ENCODE results near the gene MAD1L1.
A peak's percentile ranks its signal among the peaks of the same experiment; 100 is the strongest.

Gene MAD1L1

DNA sequence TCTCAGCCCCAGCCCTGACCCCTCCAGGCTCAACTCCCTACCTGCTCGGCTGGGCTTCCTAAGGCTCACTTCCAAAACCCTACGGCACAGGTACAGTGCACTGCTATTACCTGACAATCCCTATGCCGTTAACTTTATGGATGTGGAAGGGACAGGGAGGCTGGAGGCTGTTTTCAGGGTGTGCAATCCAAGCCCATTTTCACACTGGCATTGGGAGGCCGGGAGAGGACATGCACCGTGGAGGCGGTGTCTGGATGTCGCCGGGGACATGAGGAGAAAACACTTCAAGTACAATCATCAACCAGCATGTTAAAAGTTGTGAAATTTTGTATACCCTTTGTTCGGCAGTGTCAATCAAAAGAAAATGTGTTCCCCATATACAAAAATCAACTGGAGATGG is 80.1 kb downstream of the MAD1L1 start:
- DNase-seq = no peak

DNA sequence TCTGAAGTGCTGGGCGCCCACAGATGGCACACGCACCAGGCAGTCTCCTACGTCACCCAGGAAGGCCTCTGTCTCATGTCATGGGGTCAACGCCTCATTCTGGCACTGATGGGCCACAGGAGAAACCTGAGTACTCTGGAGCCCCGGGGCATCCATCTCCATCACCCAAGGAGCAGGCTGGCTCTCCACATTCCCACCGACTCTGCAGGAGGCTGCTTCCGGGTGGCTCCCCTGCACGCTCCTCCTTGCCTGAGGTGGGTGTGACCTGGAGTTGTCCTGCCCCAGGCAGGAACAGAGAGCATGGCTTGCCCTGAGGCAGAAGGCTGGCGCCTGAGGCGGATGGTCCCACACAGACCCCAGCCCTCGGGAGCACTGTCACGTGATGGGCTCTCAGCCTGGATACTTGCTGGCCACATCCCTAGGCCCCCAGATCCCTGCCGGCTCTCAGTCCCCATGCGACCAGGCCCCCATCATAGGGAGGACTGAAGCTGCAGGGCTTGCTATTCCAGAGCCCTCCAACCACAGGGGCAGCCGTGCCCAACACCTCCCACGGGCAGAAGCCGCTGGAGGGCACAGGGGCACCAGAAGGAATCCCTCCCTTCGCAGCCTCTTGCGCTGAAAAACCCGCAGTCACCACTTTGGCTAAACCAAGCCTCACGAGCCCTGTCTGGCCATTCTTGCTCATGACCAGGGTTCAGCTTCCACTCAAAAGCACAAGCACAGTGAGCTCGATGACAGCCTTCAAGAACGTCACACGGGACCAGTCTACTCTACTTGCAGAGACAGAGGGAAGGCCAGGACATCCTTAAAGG is 80.7 kb downstream of the MAD1L1 start:
- DNase-seq = no peak

DNA sequence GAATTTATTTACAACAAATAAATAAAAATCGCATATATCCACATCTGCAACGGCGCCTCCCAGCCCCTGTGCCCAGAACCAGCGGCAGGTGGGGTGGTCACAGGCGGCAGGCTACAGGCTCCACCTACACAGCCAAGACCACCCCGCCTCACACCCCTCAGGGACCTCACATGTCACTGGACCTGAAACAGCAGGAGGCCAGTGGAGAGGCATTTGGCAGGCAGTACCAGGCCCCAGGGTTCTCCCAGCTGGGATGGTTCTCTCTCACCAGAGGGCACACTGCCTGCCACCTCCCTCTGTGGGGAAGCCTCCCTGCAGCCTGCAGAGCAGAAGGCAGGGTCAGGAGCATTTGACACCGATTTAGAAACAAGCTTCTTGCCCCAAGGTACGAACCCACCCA is 81.5 kb downstream of the MAD1L1 start:
- DNase-seq = no peak

DNA sequence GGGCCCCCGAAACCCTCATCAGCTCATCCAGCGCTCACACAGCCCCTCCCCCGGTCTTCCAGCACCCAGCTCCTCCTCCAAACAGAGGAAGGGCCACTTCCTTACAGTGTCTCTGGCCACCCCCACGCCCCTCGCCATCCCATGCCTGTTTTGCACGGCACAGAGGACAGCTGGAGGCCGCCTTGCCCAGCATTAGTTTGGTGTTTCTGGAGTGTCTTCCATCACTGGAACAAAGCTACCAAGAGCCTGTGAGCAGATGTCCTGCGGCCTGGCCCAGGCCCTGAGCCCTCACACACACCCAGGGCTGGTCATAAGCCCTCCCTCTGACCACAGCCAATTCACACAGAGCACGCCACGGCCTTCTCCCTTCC is 82.3 kb downstream of the MAD1L1 start:
- DNase-seq = no peak

DNA sequence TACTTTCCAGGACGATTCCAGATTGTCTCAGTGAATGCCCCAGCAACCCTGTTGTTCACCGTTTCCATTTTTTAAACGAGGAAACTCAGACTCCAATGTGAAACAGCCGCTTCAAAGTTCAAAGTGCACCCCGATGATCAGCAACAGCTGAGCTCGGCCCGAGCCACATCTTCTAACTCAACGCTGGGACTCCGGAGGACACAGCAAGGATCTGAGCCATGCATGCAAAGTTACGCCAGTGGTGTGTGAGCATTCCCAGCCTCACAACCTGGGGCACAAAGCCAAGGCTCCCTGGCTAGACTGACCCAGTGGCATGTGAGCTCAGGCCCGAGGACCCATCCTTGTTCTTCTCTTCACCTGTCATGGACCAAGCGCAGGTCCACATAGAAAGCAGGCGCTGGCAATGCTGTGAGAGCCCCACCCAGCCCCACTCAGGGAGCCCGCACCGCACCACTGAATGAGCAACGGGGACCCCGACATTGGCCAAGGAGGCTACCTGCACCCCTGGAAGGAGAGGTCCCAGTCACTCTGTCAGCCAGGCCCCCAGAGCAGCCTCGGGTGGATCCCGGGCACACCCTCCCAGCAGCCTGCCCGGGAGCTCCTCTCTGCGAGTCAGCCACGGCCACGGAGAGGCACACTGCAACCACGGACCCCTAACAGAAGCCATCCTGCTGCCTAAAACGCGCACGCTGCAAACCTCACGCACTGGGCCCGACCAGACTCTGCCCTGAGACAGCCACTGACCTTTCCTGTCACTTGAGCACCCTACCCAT is 82.9 kb downstream of the MAD1L1 start:
- no peak for DNase-seq

DNA sequence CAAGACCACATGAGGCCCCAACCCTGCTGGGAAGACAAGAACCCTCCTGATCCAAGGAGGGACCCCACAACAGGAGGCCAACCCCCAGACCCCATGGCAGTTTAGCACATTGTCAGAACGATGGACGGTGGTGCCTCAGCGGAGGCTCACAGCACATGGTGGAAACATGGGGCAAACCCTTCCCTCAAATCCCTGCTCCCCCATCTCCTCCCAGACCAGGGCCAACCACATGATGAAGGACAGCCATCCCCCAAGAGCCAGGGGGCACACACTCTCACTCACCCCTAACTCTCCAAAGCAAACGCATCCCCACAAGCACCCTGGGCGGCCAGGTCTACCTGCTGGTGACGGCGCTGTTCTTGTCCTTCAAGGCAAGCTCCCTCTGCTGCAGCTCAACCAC is 83.9 kb downstream of the MAD1L1 start:
- DNase-seq = no peak

DNA sequence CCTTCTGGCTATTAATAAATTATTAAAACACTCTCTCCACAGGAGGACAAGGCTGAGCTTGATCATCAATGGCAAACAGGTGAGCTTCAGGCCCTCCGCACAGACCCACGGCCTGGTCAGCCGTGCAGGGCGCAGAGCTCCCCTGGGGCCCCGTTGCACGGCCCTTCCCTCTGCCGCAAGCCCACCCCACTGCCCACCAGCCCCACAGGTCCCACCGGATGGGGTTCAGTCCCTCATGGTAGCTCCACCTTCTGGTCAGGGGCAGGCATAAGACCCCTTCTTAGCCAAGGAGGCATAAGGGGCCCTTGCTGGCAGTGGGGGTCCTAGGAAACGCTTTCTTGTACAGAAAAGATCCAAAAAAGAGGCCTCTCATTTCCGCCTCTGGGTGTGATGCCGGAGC is 84.6 kb downstream of the MAD1L1 start:
- no peak for DNase-seq

DNA sequence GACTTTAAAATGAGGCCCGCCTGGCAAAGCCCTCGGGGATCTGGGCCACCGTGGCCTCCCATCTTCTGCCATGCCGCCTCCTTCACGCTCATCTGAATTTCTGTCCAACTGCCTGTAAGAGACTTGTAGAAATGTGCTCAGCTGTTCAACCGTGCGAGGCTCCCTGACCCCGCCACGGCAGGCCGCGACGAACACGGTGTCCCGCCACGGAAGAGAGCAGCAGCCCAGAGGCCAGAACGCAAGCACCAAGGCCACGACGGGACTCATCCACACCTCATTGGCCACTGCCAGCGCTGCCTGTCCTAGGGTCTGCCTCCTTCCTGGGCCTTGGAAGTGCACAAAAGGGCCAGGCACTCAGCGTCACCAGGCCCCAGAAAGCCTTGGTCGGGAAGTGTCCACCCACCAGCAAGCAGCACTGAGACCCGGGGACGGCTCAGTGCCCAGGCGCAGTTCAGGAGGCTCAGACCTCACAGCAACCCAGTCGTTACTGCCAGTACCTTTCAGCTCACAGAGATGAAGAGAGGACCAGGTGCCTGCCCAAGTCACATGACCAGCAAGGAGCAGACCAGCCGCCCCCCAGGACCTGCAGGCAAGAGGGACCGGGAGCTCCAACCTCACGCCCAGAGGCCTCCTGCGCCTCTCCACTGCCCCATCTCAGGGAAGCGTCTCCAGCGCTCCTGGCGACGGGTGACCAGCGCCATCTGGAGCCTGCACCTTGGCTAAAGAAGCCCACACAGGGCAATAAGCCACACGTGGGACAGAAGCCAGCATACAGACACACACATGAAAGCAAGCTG is 85.9 kb downstream of the MAD1L1 start:
- no peak for DNase-seq

DNA sequence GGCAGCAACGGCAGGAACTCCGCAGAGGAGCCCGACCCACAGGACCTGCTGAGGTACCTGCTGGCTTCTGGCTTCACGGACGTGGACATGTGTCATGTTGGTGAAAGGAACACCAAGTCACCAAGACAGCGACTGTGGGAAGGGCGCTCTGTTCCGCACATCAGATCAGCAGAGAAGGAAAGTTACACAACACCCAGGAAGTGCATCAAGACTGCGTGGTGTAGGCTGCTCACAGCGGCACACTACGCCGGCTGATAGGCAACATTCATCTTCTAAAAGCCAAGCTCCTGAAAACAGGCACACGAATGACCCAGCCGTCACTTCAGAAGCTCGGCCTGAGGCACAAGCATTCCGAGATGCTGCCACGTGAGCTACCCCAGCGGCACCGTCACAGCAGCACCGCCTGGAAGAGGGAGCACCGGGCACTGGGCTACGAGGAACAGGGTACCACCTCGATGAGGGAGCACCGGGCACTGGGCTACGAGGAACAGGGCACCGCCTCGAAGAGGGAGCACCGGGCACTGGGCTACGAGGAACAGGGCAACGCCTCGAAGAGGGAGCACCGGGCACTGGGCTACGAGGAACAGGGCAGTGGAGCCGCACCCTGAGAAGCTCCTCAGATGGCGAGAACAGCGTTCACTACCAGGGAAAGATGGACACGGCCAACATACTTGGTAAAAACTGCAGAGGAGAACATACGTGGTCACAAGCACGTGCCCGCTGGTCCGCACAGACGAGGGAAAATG is 86.7 kb downstream of the MAD1L1 start:
- no peak for DNase-seq

DNA sequence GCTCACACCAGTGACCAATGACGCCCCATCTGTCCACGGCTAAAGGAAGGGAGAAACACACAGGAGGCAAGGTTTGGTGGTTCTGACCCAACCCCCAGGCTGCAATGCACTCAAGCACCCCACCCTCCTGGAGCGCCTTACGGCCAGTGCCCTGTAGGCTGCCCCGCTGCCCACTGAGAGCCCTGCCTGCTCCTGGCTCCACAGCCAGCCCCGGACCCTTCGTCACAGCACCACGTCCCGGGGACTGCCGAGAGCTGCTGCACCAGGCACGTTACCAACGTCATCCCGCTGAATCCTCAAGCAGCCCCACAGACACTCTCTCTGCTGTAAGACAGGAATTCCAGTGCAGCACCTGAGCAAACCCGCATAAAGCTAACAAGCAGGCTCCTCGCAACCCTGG is 87.8 kb downstream of the MAD1L1 start:
- no peak for DNase-seq

DNA sequence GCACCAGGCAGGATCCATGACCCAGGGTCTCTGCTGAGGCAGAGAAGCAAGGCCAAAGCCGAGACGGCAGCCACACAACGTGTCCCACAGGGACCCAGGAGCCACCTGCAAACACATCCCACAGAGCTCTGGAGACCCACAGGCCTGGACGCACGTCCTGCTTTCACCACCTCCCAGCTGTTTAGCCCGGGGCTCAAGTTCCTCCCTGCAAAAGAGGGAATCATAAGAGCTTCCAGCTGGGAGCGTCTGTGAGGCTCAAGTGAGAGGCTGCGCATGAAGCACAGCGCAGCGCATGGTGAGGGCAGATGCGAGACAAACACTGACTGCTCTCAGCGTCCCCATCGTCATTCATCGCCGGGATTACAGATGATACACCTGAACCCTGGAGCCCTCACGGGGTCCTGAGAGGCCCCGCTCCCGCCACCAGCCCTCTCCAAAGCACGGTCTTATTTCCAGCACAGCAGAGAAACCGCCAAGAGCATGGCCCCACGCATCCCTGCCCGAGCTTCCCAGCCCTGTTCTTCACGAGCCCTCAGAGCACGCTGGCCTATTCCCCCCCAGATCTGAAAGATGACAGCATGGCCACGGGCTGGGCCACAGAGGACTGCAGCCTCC is 88.7 kb downstream of the MAD1L1 start:
- no peak for DNase-seq

DNA sequence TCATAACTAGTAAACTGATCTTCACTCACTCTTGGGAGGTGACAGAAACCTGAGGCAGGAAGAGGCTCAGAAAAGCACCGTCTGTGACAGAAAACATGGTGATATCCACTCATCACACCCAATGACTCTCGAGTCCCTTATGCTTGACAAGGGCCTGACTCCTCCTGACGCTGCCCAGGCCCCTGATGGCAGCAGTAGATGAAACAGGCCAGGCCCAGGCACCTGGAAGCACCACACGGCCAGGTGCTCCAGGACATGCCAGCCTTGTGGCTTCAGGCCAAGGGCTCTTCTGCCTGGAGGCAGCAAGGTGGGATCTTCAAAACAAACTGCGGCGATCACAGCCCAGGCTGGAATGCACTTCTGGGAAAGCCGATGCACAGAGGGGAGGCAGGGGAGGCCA is 89.3 kb downstream of the MAD1L1 start:
- no peak for DNase-seq

DNA sequence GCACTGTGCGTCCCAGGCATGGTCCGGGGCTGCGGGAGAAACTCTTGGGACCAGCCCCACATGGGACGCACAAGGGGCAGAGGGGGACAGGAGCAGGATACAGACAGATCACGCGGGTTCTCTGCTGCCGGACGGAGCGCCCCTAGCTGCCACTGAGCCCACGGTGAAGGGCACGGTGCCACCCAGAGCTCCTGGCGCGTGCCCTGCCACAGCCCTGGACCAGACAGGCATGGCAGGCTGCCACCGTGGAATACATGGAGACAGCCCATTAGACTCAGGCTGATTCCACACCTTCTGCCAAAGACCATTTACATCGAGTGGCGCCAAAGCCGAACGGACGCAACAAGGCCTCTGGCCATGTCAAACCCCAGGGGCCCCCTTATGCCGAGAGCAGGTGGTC is 90.4 kb downstream of the MAD1L1 start:
- no peak for DNase-seq

DNA sequence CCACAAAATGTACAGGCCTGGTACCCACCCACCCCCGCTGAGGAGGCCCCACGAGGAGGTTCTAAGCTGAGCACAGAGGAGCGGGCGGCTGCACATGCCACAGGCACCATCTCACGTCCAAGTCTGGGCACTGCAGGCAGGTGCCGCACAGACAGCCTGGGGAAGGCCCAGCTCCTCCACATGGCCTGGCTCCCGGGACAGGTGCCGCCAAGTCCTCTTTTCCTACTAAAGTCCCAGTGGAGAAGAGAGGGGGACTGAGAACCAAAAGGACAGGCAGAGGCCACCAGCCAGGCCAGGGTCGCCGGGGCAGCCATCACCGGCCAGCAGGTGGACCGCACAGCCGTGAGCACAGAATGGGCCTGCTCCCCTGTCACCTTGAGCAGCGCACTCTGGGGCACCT is 91.1 kb downstream of the MAD1L1 start:
- no peak for DNase-seq

DNA sequence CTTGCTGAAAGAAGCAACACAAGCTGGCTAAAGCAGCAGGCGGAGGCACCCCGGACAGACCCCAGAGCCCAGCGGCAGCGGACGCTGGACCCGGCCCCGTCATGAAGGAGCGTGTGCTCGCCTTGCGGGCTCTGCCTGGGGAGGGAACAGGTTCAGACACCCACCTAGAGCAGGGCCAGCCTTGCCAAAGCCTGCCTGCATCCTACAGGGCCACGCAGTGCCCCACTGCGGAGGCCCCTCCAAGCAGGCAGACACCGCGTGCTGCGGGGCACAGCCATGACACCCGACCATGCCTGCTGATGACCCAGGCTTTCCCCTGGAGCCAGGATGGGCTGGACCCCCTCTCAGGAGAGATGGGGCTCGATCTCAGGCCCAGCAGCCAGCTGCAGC is 91.7 kb downstream of the MAD1L1 start:
- no peak for DNase-seq

DNA sequence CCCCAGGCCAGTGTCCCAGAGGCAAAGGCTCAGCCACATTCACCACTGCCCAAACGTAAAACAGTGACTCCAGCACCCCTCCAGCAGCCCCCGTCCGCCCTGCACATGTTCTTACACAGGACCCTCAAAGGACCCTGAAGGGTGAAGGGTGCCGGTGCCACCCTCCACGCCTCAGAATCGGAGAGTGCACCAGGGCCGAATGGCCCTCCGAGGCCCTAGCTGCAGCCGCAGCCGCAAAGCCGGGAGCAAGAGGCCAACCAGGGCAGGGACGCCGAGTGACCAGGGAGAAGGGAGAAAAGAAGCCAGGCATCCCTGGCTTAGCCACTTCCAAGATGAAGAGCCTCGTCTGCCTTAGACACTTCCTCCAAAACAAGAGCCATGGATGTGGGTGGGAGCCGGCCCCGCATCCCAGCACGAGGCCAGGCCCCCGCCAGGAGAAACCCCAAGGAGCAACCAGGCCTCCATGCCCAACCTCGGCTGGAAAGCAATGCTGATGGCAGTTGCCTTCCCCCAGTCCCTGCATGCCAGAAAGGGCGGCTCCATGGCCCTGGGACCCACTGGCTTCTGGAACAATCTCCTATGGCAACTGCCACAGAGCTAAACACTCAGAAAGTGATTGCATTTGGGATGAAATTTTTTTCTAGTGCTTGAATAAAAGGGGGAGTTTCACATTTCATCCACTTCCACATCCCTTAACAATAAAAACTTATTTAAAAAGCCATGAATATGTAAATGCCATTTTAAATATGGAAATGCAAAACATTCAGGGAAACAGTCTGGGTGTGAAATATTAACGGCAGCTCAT is 92.3 kb downstream of the MAD1L1 start:
- DNase-seq = no peak

DNA sequence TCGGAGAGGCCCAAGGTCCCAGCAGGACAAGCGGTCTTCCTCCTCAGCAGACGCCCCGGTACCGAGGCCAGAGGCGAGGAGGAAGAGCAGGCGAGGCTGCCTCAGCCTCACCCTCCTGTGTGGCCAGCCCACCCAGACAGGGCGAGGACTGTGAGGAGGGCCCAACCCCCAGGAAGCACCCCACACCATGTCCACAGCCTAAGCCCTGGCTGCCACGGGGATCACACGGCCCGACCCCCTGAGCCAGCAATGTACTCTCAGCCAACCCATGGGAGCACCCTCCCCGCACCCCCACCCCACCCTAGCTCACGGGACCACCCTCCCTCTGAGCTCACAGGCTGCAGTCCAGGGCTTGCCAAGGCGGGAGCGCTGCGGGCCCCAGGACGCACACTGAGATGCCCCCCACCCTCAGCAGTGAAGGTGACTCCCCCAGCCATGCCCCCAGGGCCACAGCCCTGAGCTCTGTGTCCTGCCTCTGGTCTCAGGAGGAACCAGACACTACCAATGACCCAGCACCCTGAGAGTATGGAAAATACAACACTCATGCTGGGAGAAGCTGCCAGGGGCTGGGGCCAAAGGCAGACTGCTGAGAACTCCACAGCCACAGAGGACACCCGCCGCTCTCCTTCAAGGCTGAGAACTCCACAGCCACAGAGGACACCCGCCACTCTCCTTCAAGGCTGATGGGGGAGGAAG is 93.6 kb downstream of the MAD1L1 start:
- DNase-seq = no peak

DNA sequence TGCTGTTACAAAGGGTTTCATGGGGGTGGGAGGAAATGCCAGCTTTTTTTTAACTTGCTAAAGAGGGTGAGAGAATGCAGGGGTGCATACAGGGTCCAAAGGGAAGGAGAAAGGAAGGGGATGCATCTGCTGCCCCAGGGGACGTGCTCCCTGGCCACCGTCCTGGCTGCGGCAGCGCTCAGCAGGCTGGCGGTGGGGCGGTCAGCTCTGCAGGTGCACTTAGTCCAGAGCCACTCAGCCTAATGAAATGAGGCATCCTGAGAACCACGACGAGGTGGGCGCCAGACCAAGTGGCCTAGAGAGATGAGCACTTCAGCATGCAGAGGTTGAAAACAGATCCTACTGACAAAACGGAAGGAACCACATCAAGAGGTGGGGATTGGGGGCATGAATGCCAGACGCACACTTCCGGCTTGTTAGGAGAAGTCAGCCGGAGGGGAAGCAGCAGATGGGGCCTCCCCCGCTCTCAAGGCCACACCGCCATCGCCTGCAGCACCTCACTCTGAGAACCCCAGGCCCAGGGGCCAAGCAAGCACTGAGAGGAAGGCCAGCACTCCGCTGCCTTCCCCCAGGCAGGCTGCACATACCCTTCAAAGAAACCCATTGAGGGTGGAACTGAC is 94.5 kb downstream of the MAD1L1 start:
- peak; percentile 23 to 35 for DNase-seq

DNA sequence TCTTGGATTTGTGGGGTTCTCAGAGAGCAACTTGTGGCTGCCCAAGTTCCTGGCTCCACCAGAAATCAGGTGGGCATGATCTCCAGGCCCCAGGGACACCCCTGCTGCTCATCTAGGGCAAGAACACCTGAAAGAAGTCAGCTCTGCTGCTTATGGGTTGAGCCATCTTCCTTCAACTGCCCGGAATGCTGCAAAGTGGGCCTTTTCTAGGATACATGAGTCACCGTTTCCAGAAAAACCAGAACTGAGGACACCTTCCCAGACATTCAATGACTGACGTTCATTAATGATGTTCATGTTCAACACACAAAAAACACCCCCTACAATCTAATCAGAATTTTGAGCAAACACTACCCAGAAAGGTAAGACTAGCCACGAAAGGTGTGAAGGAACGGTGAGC is 98.0 kb downstream of the MAD1L1 start:
- no peak for DNase-seq

DNA sequence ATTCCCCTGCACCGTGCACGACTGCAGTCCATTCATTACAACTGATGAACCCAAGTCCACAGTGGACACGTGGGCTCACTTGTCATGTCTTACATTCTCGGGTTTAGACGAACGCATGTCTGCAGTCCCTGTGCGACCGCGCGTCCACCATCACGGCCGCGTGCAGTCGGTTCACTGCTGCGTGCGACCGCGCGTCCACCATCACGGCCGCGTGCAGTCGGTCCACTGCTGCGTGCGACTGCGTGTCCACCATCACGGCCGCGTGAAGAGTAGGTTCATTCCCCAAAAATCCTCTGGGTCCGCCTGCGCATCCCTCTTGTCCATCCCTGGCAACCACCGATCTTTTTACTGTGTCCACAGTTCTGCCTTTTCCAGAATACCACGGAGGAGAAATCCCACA is 100.5 kb downstream of the MAD1L1 start:
- no peak for DNase-seq

DNA sequence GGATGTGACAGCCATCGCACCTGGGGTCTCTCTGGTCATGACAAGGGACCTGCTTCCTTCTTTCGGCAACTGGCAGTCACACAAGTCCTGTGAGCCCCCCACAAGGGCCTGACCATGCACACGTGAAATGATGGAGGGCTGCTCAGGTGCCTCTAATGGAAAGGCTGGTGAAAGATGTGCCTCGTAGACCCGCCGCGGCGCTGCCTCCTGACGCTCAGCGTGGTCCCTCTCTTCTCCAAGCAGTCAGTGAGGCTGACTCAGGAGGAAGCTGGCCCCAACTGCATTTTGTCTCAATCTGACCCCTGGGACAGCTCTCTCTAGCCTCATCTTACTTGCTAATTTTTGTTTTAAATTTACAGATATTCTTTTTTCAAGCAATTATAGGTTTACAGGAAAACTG is 100.9 kb downstream of the MAD1L1 start:
- DNase-seq = no peak

All from stimulated activated CD4-positive, alpha-beta T cell treated with anti-CD3 and anti-CD28 coated beads, Interleukin-2, amount 100 ng/mL, for 48 hours (primary cell).